ENCODE data around the gene SLC25A44.
A peak's percentile ranks its signal among the peaks of the same experiment; 100 is the strongest.
"Not testable (repeated sequence)": the region's sequence is repeated elsewhere in the genome, so short reads cannot be mapped to it uniquely, and the experiment has no call there.

The SLC25A44 gene

DNA sequence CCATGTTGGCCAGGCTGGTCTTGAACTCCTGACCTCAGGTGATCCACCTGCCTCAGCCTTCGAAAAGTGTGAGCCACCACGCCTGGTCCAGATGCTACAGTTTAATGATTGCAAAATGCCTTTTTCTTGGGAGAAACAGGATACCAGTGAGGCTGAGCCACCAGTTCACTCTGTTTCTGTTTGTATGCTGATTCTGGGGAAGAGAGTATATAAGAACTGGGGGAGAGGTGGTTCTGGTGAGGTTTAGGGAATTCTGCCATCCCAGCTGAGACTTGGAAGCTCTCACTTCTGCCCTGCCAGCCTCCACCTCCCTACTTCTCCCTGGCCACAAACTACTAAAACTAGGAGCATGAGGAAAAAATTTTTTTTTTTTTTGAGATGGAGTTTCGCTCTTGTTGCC is 10.8 kb downstream of the SLC25A44 start:
- no peak for DNase-seq (ENCODE audit: low read depth)

DNA sequence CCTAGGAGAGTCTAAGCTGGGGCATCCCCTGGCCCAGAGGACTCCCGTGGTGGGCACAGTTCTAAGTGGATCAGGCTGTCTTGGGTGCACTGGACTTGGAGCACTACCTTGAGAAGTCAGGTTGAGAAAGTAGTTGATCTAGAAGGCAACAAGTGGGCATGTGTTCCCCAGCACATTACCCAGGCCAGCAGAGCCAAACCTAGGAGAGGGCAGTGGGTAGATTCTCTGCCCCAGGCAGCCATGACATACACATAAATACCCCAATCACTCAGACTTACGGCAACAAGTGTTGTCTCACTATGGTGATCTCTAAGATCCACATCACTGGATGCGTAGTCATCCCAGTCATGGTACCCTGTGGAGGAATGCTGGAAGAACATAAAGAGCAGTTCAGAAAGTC is 17.3 kb downstream of the SLC25A44 start:
- no peak for DNase-seq (ENCODE audit: low read depth)

DNA sequence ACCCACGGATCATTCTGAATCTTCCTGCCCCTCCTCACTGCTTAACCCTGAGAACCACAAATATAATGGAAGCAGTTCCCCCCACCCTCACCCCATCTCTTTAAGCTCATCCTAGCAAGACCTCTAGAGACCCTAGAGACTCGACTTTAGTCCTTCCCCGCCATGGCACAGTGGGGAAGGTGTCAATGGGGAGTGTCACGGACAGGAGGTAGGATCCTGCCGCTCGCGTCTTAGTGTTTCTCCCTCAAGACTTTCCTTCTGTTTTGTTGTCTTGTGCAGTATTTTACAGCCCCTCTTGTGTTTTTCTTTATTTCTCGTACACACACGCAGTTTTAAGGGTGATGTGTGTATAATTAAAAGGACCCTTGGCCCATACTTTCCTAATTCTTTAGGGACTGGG is 18.2 kb downstream of the SLC25A44 start:
- DNase-seq (ENCODE audit: low read depth), result no peak

DNA sequence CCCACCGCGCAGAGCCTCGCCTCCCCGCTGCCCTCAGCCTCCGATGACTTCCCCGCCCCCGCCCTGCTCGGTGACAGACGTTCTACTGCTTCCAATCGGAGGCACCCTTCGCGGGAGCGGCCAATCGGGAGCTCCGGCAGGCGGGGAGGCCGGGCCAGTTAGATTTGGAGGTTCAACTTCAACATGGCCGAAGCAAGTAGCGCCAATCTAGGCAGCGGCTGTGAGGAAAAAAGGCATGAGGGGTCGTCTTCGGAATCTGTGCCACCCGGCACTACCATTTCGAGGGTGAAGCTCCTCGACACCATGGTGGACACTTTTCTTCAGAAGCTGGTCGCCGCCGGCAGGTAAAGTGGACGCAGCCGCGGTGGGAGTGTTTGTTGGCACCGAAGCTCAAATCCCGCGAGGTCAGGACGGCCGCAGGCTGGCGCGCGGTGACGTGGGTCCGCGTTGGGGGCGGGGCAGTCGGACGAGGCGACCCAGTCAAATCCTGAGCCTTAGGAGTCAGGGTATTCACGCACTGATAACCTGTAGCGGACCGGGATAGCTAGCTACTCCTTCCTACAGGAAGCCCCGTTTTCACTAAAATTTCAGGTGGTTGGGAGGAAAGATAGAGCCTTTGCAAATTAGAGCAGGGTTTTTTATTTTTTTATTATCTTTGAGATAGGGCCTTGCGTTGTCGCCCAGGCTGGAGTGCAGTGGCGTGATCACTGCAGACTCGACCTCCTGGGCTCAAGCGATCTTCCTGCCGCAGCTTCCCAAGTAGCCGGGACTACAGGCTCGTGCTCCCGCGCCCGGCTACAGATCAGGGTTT is 19.1 kb downstream of the SLC25A44 start, which contains the start of gene PMF1:
Gene PMF1, plus strand, starts transcription at position 175 of the 811 bp plus-strand sequence. Its CDS starts 9 bp downstream, at position 184.
- DNase-seq (ENCODE audit: low read depth), result peak; percentile 89

DNA sequence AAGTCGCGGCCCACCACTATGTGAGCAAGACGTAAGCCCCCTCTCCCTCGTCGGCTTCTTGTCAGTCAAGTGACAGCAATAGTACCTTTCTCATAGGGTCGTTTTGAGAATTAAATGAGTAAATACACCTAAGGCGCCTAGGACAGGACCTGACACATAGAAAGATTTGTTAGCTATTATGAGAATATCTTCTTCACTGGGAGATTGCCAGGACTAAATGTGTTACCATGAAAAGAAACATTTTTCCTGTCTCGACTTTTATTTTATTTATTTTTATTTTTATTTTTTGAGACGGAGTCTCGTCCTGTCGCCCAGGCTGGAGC is 19.7 kb downstream of the SLC25A44 start:
- DNase-seq (ENCODE audit: low read depth), result no peak

DNA sequence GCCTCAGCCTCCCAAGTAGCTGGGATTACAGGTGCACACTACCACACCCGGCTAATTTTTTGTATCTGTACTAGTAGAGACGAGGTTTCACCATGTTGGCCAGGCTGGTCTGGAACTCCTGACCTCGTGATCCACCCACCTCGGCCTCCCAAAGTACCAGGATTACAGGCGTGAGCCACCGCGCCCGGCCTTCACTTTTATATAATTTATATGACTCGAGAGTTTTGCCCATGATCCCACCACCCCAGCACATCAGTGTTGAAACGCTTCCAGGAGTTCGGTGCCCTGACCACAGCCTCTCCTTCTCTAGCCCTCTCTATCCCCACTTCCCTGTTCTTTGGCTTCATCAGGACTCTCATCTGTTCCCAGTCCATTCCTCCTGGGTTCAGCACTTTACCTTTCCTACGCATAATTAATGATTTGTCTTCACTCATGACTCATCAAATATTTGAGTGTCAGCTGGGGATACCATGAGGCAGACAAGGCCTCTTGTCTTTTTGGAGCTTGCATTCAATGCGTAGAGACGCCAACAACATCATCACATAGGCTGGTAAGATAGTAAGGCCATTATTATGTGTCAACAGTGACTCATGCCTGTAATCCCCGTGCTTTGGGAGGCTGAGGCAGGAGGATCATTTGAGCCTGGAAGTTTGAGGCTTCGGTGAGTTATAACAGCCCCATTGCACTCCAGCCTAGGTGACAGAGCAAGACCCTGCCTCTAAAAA is 20.3 kb downstream of the SLC25A44 start:
- no peak for DNase-seq (ENCODE audit: low read depth)

DNA sequence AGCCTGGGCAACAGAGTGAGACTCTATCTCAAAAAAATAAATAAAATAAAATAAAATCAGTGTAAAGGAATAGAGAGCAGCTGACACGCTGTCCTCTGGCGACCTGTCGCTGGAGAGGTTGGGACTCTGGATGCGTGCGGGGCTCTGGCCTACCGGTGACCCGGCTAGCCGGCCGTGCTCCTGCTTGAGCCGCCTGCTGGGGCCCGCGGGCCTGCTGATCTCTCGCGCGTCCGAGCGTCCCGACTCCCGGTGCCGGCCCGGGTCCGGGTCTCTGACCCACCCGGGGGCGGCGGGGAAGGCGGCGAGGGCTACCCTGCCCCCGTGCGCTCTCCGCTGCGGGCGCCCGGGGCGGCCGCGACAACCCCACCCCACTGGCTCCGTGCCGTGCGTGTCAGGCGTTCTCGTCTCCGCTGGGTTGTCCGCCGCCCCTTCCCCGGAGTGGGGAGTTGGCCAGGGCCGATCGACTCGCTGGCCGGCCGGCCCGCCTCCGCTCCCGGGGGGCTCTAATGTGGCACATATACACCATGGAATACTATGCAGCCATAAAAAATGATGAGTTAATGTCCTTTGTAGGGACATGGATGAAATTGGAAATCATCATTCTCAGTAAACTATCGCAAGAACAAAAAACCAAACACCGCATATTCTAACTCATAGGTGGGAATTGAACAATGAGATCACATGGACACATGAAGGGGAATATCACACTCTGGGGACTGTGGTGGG is 22.6 kb downstream of the SLC25A44 start:
- DNase-seq (ENCODE audit: low read depth), result not testable (repeated sequence)

DNA sequence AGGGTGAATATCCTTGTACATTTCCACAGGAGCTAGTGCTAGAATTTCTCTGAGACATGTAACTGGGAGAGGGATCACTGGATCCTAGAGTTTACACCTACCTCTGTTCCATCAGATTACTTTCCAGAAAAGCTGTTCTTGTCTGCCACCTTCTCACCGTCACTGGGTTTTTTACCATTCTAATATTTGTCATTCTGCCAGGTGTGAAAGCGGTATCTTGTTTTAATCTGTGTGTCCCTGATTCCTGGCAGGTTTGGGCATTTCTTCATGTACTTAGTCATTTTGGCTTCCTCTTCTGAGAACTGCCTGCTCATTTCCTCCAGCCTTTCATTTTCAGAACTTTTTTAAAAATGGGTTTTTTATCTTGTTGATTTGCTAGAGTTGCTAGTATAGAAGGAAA is 24.0 kb downstream of the SLC25A44 start:
- no peak for DNase-seq (ENCODE audit: low read depth)

DNA sequence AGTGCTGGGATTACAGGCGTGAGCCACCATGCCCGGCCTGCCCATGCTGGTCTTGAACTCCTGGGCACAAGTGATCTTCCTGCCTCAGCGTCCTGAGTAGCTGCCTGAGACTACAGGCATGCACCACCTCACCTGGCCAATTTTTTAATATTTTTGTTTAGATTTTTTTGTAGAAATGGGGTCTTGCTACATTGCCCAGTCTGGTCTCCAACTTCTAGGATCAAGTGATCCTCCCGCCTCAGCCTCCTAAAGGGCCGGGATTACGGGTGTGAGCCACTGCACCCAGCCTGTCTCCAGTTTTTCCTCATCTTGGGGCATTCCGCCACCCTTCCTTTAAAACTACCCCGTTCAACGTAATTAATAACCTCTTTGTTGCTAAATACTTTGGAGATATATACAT is 26.3 kb downstream of the SLC25A44 start:
- DNase-seq (ENCODE audit: low read depth), result no peak

DNA sequence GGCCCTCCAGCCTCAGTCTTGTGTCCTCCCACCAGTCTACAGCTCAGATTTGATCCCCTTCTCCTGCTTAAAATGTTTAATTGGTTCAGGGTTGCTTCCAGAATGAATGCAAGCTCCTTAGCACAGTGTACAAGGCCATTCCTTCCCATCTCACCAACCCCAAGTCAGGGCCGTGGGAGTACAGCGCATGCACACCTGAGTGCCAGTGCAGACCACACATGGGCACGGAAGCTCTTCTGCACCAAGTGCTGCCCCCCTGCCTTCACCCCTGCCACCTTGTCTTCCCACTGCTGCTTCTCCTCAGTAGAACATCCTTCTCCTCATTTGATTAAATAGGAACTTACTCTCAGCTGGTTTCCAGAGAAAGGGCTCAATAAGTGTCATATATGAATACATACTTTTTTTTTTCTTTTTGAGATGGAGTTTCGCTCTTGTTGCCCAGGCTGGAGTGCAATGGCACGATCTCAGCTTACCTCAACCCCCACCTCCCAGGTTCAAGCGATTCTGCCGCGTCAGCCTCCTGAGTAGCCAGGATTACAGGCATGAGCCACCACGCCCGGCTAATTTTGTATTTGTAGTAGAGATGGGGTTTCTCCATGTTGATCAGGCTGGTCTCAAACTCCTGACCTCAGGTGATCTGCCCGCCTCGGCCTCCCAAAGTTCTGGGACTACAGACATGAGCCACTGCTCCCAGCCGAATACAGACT is 28.2 kb downstream of the SLC25A44 start:
- DNase-seq (ENCODE audit: low read depth), result no peak

DNA sequence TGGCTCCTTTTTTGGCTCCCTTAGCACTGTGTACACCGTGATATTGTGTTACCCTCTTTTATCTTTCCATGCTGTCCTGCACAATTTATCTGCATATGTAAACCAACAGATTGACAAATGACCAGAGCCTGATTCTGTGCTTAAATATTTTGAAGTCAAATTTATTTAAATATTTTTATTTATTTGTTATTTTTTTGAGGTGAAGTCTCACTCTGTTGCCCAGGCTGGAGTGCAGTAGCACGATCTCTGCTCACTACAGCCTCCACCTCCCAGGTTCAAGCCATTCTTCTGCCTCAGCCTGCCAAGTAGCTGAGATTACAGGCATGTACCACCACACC is 31.7 kb downstream of the SLC25A44 start:
- no peak for DNase-seq (ENCODE audit: low read depth)

DNA sequence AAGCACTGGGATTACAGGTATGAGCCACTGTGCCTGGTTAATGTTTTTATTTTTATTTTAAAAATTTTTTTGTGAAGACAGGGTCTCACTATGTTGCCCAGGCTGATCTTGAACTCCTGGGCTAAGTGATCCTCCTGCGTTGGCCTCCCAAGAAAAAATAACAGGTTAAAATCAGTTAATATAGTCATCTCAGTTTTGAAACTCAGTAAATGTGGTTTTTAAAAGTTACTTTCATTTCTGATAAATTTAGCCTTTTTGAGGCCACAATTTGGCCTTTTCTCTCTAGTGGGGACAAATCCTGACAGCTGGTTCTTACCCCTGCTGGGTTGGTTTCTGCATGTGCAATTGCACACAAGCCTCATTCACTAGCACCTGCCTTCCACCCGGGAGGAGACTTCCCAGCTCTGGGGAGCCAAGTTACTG is 32.2 kb downstream of the SLC25A44 start:
- DNase-seq (ENCODE audit: low read depth), result no peak

DNA sequence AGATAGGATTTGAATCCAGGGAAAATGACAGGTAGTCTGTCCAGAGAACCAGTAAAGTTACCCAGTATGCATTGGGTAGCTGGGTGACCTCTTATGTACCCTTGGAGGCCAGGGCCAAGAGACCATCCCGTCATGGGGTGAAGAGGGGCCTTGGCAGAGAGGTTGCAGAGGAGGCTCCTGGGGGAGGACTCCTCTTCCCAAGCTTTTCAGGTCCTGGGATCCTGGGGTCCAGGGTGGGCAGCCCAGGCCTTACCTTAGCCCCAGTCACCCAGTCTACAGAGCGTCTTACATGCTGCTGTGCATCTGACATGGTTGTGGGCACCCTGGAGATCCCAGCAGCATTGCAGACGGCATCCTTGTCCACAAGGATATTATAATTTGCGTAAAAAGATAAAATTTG is 32.9 kb downstream of the SLC25A44 start:
- no peak for DNase-seq (ENCODE audit: low read depth)

DNA sequence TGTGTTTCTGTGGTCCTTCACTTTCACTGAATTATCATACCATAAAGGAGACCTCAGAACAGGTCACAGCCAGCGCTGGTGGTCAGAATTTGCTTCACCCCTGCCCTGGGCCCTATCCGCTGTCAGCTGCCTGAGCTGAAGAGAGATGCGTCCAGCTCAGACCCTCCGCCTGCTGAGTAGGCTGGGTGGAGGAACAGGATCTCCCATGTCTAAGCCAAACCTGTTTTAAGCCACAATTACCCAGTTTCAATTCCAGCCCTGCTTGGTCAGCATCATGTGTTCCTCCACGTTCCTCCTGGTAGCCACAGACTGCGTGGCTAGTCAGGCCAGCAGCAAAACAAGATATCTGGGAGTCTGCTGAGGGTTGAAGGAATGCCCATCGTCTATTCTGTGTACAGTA is 34.6 kb downstream of the SLC25A44 start:
- DNase-seq (ENCODE audit: low read depth), result no peak

DNA sequence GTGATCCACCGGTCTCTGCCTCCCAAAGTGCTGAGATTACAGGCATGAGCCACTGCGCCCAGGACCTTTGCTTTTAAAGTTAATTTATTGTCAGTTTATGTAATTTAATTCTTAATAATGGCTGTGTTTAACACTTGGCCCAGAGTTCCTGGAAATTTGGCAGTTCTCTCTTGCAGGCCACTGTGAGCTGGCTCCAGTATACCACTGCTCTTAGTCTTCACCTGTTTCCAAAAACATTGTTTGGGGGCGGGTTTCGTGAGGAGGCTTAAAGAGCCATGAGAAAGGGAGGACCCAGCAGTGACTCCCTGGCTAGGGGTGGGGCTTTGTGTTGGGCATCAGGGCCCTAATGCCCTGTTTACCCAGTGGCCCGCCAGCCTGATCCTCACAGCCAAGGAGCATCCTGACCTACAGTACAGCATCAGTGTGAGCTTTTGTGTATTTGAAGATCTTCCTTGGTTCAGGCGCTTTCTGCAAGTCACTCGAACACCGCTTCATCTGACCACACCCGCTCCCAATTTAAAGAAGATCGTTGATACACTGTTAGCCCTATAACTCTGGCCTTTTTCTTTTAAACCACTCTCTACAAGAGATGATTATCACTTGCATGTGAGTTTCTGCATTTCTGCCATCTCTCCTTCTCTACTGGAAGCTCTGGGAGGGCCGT is 36.0 kb downstream of the SLC25A44 start:
- no peak for DNase-seq (ENCODE audit: low read depth)

DNA sequence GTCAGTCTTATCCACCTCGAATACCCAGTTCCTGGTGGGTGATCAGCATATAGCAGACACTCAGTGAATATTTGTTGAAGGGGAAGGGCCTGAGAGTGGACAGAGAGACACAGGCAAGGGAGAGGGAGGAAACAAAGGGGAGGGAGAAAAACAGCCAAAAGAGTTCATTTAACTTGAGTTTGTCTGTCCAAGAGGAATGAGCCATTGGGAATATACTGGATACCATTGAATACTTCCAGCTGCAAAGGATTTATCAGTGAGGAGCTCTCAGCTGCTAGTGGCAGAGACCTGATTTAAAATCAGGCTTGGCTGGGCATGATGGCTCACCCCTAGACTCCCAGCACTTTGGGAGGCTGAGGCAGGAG is 36.6 kb downstream of the SLC25A44 start:
- no peak for DNase-seq (ENCODE audit: low read depth)

DNA sequence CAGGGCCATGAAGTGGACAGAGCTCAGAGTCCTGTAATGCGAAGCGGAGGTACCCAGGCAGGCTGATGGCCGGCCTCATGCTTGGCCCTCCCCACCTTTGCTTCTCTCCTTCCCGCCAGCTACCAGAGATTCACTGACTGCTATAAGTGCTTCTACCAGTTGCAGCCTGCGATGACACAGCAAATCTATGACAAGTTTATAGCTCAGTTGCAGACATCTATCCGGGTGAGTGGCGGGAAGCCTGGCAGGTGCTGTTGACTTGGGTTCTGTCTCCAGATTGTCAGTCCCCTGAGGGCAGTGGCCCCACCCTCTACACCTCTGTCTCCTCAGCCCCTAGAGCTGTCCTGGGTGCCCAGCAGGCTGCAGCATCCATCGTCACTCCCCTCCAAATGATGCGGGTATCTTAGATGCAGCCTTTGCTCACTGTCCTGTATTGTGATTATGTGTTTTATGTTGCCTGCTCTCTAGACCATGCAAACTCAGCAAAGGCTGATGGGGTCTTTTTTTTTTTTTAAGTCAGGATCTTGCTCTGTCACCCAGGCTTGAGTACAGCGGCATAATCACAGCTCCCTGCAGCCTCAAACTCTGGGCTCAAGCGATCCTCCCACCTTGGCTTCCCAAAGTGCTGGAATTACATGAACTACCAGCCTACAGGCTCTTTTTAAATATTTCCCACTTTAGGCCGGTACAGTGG is 38.4 kb downstream of the SLC25A44 start:
- no peak for DNase-seq (ENCODE audit: low read depth)

DNA sequence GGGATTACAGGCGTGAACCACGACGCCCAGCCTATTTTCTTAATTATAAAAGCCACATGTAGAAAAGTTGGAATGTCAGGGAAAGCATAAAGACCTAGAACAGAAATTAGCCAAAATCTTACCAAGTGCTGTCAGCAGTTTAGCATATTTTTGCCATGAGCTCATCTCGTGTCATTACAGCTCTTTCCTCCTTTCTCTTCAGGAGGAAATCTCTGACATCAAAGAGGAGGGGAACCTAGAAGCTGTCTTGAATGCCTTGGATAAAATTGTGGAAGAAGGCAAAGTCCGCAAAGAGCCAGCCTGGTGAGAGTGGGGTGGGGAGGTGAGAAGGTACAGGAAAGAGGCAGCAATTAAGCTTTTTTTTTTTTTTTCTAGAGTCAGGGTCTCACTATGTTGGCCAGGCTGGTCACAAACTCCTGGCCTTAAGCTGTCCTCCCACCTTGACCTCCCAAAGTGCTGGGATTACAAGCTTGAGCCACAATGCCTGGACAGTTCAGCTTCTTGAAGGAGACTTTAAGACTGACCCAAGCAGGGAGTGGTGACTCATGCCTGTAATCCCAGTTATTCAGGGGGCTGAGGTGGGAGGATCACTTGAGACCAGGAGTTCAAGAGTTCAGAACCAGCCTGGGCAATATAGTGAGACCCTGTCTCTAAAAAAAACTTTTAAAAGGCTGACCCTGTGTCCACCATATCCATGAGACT is 39.7 kb downstream of the SLC25A44 start:
- peak; percentile 42 for DNase-seq (ENCODE audit: low read depth)

DNA sequence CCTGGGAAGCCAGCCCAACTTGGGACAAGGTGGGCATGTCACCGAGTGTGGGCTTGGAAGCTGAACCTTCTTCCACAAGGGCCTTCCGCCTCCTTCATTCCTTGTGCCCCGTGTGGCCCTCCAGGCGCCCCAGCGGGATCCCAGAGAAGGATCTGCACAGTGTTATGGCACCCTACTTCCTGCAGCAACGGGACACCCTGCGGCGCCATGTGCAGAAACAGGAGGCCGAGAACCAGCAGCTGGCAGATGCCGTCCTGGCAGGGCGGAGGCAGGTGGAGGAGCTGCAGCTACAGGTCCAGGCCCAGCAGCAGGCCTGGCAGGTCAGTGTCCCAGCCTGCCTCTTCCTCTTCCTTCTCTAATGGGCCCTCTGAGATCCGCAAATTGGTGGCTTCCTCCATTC is 42.3 kb downstream of the SLC25A44 start:
- no peak for DNase-seq (ENCODE audit: low read depth)

DNA sequence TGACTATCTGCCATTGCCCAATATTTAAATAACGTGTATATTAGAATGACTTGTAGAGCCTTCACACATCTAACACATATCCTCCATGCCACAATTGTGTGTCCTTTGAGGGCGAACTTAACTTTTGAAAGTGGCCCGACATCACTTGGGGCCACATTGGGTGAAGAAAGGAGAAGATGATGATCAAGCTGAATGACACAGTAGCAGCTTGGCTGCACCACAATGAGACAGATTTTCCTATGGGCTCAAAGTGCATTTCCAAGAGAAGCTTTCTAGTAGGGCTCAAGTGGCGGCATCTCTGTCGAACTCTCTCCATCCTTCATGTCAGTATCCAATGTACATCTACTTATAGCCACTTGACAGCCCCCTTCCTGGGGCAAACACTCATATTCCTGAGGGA is 44.3 kb downstream of the SLC25A44 start:
- no peak for DNase-seq (ENCODE audit: low read depth)

DNA sequence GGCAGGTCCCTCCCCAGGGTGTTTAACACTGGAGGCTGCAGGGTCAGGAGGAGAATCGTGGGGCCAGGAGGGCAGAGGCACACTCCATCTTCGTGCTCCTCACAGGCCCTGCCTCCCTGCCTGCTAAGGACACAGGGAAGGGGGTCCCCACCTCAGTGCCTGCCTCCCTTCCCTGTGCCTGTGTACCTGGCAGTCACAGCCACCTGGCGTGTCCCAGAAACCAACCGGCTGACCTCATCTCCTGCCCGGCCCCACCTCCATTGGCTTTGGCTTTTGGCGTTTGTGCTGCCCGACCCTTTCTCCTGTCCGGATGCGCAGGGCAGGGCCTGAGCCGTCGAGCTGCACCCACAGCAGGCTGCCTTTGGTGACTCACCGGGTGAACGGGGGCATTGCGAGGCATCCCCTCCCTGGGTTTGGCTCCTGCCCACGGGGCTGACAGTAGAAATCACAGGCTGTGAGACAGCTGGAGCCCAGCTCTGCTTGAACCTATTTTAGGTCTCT is 47.5 kb downstream of the SLC25A44 start:
- DNase-seq (ENCODE audit: low read depth), result no peak

Data from fibroblast of the conjunctiva (primary cell).